ENCODE measurements around the gene LAMA3. TPM values are rescaled to one million over a fixed set of nuclear protein-coding genes. Genes with fewer than 3 reads are reported as not detected.
A peak's percentile ranks its signal among the peaks of the same experiment; 100 is the strongest.

Gene LAMA3
- total RNA-seq, 2 donors from 2014 or later, result 5.6 to 6.7 TPM

DNA sequence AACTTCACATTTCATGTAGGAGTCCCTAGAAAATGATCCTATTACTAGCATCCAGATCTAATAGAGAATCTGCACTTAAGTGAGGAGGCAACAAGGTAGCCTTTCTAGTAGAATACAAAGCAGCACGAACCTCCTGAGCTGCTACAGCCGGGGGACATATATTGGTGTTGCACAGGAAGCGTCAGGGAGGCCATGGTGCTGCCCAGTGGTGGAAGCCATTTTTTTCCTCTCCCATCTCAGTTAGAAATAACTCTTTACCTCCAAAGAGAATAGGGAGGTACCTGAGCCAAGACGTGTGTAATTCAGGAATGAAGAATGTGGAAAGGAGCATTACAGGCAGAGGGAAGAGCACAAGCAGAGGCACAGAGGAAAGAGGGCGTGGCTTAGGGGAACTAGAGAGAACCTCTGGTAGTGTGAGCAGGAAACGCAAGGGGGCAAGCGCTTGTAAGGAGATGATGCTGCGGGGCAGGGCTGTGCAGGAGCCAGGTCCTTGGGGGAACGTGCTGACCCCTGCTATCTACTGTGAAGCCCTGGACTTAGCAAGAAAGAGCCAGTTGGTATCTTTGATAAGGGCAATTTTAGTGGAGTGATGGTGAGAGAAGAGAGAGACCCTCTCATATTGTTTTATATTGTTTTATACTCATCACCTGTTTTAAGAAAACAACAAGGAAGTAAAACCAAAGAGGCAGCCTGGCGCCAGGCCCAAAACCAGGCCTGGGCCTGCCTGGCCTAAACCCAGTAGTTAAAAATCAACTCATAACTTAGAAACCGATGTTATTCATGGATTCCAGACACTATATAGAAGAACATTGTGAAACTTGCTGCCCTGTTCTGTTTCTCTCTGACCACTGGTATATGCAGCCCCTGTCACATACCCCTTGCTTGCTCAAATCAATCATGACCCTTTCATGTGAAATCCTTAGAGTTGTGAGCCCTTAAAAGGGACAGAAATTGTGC lies 275.3 kb downstream of the LAMA3 start:
- intact Hi-C loops (cut with DNase I), result loop anchor here in 1 of 2 donors (10.0 kb wide), 1 partner anchor 150 kb away; no protein-coding TSS in a partner anchor
- DNase-seq (no peak), ATAC-seq (no peak)

DNA sequence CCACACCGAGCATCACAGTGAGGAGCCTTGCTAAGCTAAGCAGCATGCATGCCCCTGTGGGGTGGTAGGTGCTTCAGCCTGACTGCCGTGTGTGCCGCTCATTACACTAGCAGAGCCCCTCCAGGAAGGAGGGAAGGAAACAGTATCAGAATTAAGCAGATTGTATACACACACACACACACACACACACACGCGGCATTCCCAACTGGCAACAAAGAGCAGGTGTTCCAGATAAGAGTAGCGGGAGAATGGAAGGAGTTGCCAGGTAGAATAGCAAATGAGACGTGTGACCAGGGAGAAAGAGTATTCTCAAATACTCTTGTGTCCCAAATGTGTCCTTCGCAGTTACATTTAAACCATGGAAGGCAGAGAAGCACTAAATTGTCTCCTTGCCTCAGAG lies 277.7 kb downstream of the LAMA3 start:
- ATAC-seq, result no peak
- DNase-seq, result no peak
- intact Hi-C loops (cut with DNase I), result loop anchor here in 1 of 2 donors (10.0 kb wide), 1 partner anchor 148 kb away; no protein-coding TSS in a partner anchor

DNA sequence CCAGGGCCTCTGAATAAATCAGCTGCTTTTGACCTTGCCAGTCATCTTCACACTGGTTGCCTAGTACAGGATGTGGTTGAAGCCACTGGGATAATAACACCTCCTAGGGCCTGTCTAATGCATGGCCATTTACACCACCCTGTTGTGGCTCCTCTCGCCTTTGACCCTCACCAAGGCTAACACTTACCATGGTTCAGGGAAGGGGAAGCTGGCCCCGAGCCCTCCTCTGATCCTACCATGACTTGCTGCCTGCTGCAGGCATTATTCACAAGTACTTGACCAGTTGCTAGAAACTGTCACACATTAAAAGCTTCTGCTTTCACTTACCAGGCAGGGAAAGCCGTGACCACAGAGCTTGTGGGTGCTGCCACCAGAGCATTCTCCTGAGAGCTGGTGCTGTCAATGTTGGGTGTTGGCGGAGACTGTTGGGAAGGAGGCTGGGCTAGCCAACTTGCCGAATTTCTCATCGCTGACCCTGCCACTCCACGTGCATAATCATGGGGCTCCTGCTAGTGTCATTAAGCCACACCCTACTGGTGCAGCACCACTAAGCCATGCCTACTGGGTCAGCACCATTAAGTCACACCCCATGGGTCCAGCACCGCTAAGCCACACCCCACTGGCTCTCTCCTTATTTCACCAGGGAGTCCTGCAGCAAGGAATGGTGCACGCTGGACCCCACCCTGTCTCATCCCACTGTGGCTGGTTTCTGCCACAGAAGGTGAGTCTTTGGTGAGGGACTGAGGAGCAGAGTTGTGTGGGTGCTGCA lies 278.3 kb downstream of the LAMA3 start:
- DNase-seq, result no peak
- ATAC-seq, result peak in 1 of 2 donors; percentile 43
- intact Hi-C loops (cut with DNase I), result loop anchor here in 1 of 2 donors (10.0 kb wide), 1 partner anchor 147 kb away; no protein-coding TSS in a partner anchor

DNA sequence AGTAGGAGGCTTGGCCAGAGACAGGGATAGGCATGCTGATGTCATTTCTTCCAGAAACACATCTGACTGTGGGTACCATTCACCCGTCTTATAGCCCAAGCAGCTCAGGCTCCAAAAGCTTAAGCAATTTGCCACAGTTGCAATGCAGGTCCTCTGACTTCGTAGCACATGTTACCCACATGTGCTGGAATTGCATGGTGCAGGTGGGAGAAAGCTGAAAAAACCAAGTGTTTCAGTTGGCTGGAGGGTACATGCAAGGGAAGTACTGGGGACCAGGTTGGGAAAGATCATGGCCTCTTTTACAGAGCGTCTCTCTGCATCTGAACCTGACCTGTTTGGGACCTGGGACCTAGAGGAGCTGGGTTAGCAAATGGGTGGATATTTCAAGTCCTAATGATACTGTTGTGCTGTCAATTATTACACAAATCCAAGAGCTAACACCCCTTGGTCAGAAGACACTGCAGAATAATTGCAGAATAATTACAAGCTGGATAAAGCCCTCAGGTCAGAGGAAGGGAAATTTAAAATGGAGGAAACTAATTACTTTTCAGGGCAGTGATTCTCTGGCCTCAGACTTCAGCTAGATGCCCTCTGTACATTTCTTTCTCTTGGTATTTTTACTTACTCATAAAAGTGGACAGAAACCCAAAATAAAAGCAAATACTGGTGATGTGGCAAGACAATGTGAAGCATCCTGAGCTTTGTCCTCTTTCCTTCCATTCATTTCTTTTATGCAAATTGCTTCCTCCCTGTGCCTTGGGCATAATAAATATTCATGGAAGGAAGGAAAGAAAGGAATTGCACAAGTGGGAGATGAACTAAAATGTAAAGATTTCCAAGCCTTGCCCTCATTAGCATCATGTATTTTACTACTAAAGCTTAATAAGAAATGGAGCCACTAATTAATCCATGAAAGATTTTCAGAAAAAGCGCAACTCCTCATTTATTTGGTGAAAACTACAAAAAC lies 279.7 kb downstream of the LAMA3 start:
- no peak for DNase-seq
- ATAC-seq, result no peak
- intact Hi-C loops (cut with DNase I), result loop anchor here in 1 of 2 donors (10.0 kb wide), 1 partner anchor 146 kb away; no protein-coding TSS in a partner anchor

DNA sequence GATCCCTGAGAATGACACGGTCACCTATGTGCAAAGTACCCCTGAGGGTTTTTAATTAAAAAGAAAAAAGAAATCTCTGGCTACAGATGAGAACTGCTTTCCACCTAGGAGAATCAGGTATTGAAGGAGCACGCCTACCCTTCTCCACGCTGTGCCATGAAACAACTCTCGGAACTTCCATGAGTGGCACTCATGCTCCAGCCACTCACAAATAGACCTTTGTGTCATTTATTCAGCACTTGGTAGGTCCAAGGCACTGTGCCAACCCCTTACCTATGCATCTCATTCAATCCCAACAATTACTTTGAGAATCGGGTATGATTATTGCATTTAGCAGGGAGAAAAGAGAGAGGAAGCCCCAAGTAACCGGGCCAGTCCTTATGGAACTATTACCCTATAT lies 280.4 kb downstream of the LAMA3 start:
- intact Hi-C loops (cut with DNase I), result loop anchor here in 1 of 2 donors (10.0 kb wide), 1 partner anchor 145 kb away; no protein-coding TSS in a partner anchor
- ATAC-seq (no peak), DNase-seq (no peak)

DNA sequence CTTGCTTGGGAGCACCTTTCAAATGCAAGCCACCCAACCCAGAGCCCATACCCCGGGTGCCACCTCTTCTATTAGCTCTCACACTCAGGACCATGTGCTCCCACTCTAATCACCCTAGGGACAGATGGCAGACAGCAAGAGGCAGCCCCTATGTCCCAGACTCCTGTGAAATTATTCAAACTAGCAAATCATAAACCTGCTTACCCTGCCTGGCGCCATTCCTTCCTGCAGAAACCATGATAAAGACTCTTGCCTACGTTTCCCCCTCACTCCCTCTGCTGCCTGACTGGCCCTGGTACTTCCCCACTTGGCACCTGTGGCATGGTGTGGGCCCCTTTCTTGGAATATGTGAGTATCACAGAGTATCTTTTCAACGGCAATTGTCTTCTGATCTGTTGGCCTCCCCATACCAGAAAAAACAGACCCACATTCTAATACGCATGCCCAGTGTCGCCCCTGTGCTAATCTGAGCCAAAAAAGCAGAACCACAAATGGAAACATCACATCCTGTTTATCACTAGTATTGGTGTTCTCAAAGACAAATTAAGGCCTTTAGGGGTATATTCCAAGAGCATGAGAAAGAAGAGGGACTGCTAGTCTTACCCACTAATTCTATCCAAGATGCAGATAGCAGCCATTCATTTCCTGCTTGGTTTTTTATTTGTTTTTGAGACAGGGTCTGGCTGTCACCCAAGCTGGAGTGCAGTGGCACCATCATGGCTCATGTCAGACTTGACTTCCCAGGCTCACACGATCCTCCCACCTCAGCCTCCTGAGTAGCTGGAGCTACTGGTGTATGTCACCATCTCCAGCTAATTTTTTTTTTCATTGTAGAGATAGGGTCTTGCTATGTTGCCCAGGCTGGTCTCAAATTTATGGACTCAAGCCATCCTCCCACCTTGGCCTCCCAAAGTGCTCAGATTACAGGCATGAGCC lies 281.2 kb downstream of the LAMA3 start:
- ATAC-seq (peak in 1 of 2 donors; percentile 30), DNase-seq (no peak)
- intact Hi-C loops (cut with DNase I), result no loop called here

DNA sequence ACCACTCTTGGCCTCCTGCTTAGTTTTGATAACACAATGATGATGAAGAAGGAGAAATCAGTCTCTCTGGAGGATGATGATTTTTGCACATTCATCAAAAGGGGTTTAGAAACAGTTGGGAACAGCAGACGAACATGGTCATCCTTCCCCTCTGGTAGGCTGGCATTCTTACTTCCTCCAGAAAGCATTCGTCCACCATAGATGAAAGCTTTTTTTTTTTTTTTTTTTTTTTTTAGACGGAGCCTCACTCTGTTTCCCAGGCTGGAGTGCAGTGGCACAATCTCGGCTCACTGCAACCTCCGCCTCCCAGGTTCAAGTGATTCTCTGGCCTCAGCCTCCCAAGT lies 281.8 kb downstream of the LAMA3 start:
- DNase-seq, result no peak
- no peak for ATAC-seq
- intact Hi-C loops (cut with DNase I), result no loop called here

DNA sequence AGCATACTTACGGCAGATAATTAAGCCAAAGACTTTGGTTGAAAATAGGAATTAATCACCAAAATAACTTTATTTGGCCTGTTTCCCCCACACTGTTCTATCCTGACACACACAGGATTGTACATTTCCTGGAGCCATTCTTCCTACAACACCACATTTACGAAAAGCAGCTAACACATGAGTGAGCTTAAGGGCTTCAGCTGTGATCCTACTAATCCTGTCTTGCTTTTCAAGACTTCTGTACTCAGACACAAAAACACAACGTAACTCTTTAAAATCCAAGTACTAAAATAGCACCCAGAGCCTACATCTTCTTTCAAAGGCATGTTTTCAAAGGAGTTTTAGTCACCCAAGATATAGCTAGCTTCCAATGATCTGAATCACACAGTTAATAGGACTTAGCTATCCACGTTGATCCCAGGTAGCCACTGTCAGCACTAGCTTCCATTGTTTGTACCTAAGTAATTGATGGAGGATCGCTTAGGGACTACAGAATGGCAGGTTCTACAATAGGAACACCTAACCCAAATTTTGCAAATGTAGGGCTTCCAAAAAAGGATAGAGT lies 282.5 kb downstream of the LAMA3 start:
- no peak for DNase-seq
- no peak for ATAC-seq
- intact Hi-C loops (cut with DNase I), result no loop called here

DNA sequence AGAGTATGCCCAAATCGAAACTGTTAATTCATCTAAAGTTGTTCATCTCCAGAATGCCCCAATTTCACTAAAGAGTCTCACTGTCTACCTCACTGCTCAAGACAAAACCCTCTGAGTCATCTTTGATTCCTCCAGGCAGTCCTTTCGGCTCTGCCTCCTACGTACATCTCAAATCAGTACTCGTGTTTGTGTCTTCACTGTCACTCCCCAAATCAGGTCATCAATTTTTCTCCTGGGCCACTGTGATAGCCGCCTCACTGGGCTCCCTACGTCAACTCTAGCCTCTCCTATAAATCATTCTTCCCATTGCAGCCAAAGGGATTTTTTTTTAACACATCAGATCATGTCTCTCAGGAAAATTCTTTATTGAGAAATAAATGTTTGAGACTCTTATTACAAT lies 283.2 kb downstream of the LAMA3 start:
- intact Hi-C loops (cut with DNase I), result no loop called here
- DNase-seq, result no peak
- ATAC-seq, result no peak

DNA sequence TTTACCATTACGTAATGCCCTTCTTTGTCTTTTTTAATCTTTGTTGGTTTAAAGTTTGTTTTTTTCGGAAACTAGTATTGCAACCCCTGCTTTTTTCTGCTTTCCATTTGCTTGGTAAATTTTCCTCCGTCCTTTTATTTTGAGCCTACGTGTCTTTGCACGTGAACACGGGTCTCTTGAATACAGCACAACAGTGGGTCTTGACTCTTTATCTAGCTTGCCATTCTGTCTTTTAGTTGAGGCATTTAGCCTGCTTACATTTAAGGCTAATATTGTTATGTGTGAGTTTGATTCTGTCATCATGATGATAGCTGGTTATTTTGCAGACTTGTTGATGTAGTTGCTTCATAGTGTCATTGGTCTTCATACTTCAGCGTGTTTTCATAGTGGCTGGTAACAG lies 287.9 kb downstream of the LAMA3 start:
- no peak for ATAC-seq
- intact Hi-C loops (cut with DNase I), result no loop called here

DNA sequence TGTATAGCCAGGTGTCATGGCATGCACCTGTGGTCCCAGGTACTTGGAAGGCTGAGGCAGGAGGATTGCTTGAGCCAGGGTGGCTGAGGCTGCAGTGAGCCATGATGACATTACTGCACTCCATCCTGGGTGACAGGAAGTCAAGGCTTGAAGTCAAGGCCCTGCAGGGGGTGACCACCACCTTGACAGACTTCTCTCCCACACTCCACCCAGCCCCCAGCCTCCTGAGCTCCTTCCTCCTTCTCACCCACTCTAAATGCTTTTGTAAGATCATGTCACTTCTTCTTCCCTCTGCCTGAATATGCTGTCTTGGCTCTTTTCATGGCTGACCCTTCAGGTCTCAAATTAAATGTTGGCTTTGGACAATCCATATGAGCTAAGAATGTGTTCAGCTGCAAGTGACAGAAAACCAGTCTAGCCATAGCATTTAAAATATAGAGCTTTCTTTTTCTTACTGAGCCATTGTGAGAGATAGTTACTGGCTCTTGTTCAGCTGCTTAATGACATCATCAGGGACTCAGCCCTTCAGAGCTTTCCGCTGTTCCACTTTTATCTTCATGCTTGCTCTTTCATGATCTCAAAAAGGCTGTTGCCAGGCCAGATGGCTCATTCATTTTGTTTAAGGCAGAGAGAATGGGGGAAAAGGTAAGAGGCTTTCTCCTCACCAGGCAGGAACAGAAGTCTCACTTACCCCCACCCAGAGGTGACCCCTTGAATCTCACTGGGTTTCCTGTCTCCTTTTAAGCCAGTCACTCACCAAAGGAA lies 288.6 kb downstream of the LAMA3 start:
- DNase-seq, result no peak
- intact Hi-C loops (cut with DNase I), result no loop called here
- peak in 1 of 2 donors; percentile 67 for ATAC-seq

More for the DNA sequence above, 287.9 kb downstream of the LAMA3 start:
- DNase-seq, result no peak

DNA sequence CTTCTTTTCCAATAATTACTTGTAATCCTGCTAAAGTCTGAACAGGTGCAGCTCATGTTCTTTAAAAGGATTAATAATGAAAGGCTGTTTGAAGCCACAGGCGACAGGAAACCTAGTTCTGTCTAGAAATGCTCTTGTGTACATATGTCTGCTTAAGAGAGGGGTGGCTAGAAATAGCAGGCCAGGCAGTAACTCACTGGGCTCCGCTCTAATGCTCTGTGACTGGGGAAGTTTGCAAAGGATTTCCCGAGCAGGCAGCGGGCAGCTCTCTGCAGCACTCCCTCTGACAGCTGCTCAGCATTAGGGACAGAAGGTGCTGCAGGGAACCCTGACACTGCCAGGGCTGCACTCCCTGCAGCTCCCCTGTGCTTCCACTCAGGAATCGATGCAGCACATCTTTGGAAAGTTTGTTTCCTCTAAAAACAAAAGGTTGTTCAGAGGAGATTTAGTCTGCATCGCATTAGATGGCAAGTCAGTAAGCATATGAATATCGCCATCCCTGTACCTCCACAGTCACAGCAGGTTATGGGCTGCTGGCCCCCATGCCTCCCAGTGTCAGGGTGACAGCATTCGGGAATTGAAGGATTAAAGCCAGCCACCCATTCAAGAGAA lies 292.2 kb downstream of the LAMA3 start:
- intact Hi-C loops (cut with DNase I), result no loop called here
- ATAC-seq (no peak), DNase-seq (no peak)

DNA sequence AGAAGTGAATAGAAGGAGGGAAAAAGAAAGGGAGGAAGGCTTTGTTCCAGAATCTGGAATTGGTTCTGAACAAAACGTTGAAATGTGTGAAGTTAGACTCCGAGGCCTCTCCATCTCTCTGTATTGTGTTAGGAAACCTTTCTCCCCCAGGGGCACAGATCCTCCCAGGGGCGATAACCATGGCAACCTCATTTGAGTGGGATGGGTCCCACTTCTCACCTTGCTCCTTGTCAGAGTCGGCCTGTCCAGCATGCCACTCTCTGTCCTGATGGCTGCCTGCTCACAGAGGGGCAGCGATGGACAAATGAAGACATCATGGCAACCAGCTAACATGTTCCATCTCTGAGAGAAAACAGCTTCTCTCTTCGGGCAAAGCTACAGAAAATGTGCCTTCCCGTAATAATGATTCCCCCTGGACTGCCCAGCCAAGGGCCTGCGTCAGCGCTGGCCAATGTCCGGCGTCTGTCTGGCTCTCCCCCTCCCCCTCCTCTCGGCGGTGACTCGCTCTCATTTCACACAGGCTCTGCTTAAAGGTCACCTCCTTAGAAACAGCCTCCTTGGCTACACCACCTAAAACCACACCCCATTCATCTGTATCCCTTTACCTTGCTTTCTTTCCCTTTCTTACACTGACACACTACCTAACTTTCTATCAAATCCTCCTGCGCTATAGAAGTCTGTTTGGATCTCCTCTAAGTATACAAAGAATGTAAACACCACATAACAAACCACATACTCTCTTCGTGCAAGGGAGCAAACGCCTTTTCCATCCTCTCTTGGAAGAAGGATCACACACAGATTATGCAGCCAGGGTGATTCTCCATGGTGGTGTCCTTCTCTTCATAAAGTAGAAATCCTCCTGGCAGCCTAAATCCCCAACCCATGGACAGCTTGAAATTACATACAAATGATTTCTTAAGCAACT lies 293.2 kb downstream of the LAMA3 start:
- peak; percentile 93 to 94 for ATAC-seq
- intact Hi-C loops (cut with DNase I), result no loop called here
- peak; percentile 80 for DNase-seq

DNA sequence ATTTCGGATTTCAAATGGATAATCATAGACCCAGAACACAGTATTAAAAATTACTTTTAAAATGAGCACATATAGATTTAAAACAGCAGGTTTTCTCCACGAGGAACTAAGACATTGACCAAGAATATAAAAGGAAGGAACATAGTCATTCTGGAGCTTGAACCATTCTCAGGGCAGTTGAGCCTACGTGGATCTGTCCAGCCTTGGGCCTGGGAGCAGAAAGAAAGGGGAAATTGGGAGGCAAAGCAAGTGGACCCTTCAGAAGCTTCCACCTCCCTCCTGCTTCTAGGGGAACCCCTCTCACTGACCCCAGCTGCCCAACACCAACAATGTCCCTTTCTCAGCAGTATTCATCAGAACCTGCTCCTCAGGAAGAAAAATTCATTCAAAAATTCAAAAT lies 293.9 kb downstream of the LAMA3 start:
- no peak for ATAC-seq
- DNase-seq, result no peak
- intact Hi-C loops (cut with DNase I), result no loop called here

All from left cardiac atrium (tissue), 4 donors.